AG04450 (cell line): Measurements from ENCODE around the gene PRKAR1B. TPM values are rescaled to one million over a fixed set of nuclear protein-coding genes. Genes with fewer than 3 reads are reported as not detected.

Experiments
- CTCF ChIA-PET: fragments of 300-600, 350-600 bp; formaldehyde crosslinking; extraction: SDS; loops from one replicate; lab custom pipeline; 2022; ENCODE audit warnings: antibody characterized with exemption, inconsistent platforms; lab: Charles Lee
- POLR2A ChIA-PET: fragments of 350-600 bp; formaldehyde crosslinking; extraction: SDS; loops from one replicate; lab custom pipeline; 2021; ENCODE audit warnings: antibody characterized with exemption, inconsistent platforms; lab: Yijun Ruan, JAX
- DNase-seq: peaks from one replicate; pipeline ENCODE4 v3.0.0-alpha.2; 2011; ENCODE audit warnings: low read depth, low spot score
- H3K27ac ChIP-seq: one replicate; pipeline ENCODE4 v1.5.1; 2012; ENCODE audit warnings: low read depth, low read length, control low read depth
- H3K27me3 ChIP-seq: one replicate; pipeline ENCODE4 v1.6.0; 2012; ENCODE audit warnings: low read length; ENCODE audit not compliant: control insufficient read depth, insufficient read depth
- H3K4me3 ChIP-seq: 2 replicates; pipeline ENCODE4 v1.5.1; 2011; ENCODE audit warnings: mild to moderate bottlenecking, low read depth, low read length, control low read depth
- H3K9me3 ChIP-seq: 2 replicates; pipeline ENCODE4 v1.5.1; 2012; ENCODE audit warnings: low read length; ENCODE audit not compliant: control insufficient read depth, insufficient read depth
- polyA plus RNA-seq: library from polyadenylated mRNA; depleted of rRNA; stranded (reverse); fragments of >200 nt; gene quantifications from 2 replicates; pipeline ENCODE4 v1.2.3, GENCODE V29; 2011
- TF ChIP-seq, protein P1 (sequence below): IDR thresholded peaks from 2 replicates; pipeline ENCODE4 v1.5.1; 2011; ENCODE audit warnings: low read depth, low read length, control low read depth, inconsistent platforms

The PRKAR1B gene
- polyA plus RNA-seq, 1 experiment, result 16.1 TPM

DNA sequence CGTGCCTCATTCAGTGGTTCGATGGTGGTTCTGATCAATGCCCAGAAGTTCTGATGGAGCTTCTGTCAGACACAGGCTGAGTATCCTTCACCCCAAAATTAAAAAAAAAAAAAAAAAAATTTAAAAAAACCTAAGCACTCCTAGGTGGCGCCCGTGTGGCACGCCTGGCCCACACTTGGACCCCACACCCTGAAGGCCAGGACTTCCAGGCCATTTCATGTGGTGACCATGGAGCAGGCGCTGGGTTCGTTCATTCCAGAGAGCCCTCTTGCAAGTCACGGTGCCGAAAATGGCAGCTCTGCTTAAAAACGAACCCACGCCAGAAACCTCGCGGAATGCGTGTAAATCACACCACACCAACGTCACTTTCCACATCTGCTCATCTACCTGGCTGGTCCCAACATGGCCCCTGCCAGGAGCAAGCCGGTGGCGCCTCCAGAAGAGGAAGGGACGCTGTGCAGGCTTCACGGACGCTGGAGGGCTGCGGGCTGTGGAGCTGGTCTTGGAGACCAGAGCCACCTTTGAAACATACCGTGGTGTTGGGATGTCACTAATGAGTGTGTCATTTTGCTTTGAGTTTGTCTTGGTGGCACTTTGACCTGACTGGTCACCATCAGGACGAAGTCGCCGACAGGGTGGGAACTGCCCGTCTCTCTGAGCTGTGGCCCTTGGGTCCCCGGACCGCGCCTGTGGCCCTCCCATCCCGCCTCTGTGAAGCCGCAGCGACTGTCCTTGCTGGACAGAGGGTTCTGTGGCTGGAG lies 46.0 kb upstream of the PRKAR1B start:
- no peak overlapping the region for H3K4me3 ChIP-seq
- CTCF ChIA-PET, result interaction anchor here (0.9 to 3.0 kb wide), 3 partner anchors 440 to 452 kb away, joined by 3 to 12 read pairs (median 3); no protein-coding TSS in a partner anchor
- no peak for DNase-seq
- H3K9me3 ChIP-seq, result no peaks in the 10 kb centered on the region; the same call in 1 of the 2 replicates
- POLR2A ChIA-PET, result no interaction called here
- TF ChIP-seq, protein P1, sequence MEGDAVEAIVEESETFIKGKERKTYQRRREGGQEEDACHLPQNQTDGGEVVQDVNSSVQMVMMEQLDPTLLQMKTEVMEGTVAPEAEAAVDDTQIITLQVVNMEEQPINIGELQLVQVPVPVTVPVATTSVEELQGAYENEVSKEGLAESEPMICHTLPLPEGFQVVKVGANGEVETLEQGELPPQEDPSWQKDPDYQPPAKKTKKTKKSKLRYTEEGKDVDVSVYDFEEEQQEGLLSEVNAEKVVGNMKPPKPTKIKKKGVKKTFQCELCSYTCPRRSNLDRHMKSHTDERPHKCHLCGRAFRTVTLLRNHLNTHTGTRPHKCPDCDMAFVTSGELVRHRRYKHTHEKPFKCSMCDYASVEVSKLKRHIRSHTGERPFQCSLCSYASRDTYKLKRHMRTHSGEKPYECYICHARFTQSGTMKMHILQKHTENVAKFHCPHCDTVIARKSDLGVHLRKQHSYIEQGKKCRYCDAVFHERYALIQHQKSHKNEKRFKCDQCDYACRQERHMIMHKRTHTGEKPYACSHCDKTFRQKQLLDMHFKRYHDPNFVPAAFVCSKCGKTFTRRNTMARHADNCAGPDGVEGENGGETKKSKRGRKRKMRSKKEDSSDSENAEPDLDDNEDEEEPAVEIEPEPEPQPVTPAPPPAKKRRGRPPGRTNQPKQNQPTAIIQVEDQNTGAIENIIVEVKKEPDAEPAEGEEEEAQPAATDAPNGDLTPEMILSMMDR, result no peak
- H3K27me3 ChIP-seq, result no peaks in the 10 kb centered on the region
- H3K27ac ChIP-seq, result no peak overlapping the region

DNA sequence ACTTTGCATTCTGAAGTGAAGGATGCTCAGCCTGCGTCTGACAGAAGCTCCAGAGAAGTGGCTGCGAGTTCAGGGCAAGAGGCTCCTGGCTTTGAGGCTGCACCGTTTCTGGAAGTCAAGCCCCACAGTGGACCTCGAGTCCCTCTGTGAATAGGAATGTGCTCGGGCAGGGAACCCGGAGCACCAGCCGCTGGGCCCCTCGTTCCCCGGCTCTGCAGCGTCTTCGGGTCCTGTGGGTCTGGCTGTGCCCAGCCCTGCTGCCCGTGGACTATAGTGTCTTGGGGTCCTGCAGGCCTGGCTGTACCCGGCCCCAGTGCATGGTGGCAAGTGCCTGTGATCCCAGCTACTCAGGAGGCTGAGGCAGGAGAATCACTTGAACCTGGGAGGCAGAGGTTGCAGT lies 45.3 kb upstream of the PRKAR1B start:
- DNase-seq, result no peak
- ChIA-PET CTCF (interaction anchor here (3.0 kb wide), 1 partner anchor 451 kb away, joined by 12 read pairs; no protein-coding TSS in a partner anchor), POLR2A (no interaction called here)

DNA sequence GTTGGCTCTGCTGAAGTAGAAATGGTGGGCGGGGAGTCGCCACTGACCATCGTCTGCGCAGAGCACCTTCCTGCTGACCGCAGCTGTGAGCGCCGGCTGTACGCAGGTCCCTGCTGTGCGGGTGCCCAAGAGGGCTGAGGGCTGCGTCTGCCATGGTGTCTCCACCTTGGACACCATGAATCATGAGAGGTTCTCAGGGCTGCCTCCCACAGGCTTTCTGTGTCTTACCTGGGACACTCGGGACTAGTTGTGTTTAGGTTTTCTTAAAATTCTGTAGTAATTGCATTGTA lies 44.9 kb upstream of the PRKAR1B start:
- DNase-seq, result no peak
- ChIA-PET POLR2A (no interaction called here), CTCF (no interaction called here)

More for the DNA sequence above, 45.3 kb upstream of the PRKAR1B start:
- H3K27me3 ChIP-seq, result no peaks in the 10 kb centered on the region
- H3K4me3 ChIP-seq, result no peak overlapping the region
- TF ChIP-seq, protein P1, result no peak
- no peaks in the 10 kb centered on the region; the same call in 1 of the 2 replicates for H3K9me3 ChIP-seq
- no peak overlapping the region for H3K27ac ChIP-seq

DNA sequence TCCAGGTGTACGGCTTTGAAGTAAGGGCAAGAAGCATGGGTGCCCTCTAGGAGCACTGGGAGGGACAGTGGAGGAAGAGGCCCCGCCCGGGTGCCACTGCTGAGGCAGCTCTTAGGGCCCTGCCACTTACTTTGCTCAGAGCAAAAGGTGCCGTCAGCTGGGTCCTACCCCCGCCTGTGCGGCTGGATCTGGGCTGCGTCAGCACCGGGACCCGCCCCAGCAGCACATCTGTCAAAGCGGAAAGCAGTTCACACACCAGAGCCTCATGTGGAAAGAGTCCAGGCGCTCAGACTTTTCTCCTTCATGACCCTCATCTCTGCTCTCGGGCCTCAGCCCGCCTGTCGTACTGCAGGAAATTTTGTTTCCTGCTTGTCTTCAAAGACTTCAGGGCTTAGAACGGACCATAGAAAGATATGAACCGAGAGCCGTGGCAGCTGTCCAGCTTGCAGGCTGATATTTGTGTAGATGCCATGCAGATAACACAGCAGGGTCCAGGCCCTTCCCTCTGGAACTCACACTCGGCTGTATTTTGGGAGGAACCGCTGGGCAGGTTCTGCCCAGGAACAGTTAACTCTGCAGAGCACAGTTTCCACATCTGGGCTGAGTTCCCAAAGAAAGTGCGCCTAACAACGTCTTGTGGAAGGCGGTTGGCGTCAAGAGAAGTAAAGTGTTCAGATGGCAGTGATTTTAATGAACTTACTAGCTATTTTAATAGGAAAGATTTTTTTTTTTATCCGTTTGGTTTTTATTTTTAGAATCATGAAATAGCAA lies 44.3 kb upstream of the PRKAR1B start:
- Histone ChIP-seq H3K9me3 (no peaks in the 10 kb centered on the region; the same call in 1 of the 2 replicates), H3K27ac (peak overlapping the region; percentile 2), H3K4me3 (no peak overlapping the region), H3K27me3 (no peaks in the 10 kb centered on the region)
- TF ChIP-seq, protein P1, result no peak
- no peak for DNase-seq
- ChIA-PET CTCF (interaction anchor here (1.4 kb wide), 1 partner anchor 450 kb away, joined by 5 read pairs; no protein-coding TSS in a partner anchor), POLR2A (no interaction called here)

More for the DNA sequence above, 44.9 kb upstream of the PRKAR1B start:
- Histone ChIP-seq H3K4me3 (no peak overlapping the region), H3K27me3 (no peaks in the 10 kb centered on the region), H3K27ac (no peak overlapping the region), H3K9me3 (no peaks in the 10 kb centered on the region; the same call in 1 of the 2 replicates)
- TF ChIP-seq, protein P1, result no peak
